ENCODE results near the gene IGSF23.
"Not testable (repeated sequence)": the region's sequence is repeated elsewhere in the genome, so short reads cannot be mapped to it uniquely, and the experiment has no call there.

Gene IGSF23

DNA sequence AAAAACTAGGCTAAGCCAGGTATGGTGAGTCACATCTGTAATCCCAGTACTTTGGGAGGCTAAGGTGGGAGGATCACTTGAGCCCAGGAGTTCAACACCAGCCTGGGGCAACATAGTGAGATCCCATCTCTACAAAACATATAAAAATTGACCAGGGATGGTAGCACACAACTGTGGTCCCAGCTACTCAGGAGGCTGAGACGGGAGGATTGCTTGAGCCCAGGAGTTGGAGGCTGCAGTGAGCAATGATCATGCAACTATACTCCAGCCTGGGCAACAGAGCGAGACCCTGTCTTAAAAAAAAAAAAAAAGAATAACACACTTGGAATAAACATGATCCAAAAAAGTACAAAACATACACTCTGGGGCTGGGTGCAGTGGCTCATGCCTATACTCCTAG lies 56.7 kb downstream of the IGSF23 start:
- not testable (repeated sequence) for DNase-seq

DNA sequence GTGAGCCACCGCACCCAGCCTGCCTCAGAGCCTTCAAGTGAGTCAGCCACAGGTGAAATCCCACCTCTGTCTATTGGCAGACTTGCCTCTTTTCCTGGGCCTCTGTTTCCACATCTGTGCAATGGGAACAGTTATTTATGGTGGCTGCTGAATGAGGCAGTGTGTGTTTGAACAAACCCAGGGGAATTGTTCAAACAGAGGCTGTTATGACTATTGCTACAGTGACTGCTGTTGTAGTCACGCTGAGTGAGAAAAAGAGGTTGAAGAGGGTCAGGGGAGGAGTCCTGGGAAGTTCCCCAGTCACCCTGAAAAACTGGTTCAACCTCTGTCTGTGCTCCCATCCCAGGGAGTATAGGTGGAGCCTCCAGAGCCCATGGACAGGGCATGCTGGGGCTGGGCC lies 58.0 kb downstream of the IGSF23 start, which contains the start of gene CEACAM19:
Gene CEACAM19 (plus strand): TSS at position 83 of the 400 bp plus-strand sequence. CDS start 450 bp downstream, outside the sequence.
- DNase-seq: peak; percentile 8

DNA sequence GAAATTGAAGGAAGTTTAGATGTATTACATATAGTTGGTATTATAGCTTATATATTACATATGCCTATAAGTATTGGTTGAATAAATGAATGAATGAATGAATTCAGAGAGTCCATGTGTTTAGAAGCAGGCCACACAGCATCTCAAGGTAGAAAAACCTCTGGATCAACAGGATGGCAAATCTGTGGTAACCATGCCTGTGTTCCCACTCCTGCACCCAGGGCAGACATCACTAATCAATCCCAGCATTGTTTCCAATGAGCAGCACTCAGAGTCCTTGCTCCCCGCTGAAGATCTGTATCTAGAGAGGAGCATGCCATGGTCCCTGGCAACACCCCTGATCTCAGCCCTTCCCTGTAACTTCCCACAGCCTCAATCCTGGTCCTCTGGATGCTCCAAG lies 58.9 kb downstream of the IGSF23 start:
- no peak for DNase-seq

DNA sequence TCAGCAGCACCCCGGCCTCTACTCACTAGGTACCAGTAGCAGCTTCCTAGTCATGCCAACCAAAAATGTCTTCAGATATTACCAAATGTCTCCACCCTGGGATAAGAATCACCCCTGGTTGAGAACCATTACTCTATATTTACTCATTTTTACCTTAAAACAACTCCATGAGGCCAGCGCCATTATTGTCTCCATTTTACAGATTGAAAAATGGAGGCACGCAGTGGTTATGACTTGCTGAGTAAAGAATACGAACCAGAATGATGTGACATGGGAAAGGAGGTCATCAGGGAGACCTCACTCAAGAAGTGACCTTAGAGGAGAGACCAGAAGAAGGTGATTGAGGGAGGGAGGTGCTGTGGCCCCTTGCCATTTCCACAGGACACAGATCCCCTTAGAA lies 60.1 kb downstream of the IGSF23 start:
- no peak for DNase-seq

- DNase-seq: no peak
Observed at GRCh38 chr19:44675521-44675920, 62.2 kb downstream of the IGSF23 start.

DNA sequence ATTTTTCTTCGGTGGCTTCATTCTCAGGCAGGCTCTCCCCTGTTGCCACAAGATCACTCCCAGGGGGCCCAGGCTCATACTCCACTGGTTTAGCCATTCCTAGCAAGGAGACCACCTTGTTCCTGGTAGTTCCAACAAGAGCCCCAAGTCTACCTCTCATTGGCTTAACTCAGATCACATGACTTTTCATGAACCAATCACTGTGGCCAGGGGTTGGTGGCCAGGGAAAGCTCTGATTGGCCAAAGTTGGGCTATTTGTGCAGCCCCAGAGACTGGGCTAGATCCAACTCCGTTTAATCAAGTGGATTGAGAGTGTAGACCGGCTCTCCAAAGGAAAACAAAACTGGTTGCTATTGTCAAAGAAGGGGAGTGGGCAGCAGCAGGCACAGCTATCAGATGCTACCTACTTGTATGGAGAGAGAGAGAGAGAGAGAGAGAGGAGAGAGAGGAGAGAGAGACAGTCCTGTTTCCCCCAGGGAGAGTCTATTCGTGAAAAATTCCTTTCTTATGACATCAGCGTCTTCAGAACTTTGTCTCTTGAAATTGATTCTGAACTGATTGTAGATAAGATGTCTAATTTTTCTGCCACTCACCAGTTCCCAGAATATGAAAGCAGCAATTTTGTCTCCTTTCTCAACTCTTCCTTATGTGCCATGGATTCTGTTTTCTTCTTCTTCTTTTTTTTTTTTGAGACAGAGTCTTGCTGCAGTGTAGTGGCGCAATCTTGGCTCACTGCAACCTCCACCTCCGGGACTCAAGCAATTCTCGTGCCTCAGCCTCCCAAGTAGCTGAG lies 63.9 kb downstream of the IGSF23 start:
- no peak for DNase-seq

DNA sequence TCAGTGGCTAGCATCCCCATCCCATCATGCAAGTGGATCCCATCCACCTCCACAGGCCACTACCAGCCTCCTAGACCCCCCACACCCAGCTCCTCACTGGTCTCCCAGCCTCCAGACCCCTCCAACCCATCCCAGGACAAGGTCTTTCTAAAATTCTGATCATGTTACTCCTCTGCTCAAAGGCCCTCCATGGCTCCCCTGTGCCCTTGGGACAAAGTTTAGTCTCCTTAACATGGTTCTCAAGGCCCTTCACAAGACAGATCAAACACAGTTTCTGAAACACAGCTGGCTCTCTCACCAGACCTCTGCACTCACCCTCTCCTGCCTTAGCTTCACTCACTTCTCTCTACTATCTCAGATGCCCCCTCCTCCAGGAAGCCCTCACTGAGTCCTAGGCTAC lies 67.2 kb downstream of the IGSF23 start:
- DNase-seq: no peak

- no peak for DNase-seq
Observed at GRCh38 chr19:44681992-44682790, 68.8 kb downstream of the IGSF23 start.

- no peak for DNase-seq
Observed at GRCh38 chr19:44682807-44683206, 69.4 kb downstream of the IGSF23 start.

DNA sequence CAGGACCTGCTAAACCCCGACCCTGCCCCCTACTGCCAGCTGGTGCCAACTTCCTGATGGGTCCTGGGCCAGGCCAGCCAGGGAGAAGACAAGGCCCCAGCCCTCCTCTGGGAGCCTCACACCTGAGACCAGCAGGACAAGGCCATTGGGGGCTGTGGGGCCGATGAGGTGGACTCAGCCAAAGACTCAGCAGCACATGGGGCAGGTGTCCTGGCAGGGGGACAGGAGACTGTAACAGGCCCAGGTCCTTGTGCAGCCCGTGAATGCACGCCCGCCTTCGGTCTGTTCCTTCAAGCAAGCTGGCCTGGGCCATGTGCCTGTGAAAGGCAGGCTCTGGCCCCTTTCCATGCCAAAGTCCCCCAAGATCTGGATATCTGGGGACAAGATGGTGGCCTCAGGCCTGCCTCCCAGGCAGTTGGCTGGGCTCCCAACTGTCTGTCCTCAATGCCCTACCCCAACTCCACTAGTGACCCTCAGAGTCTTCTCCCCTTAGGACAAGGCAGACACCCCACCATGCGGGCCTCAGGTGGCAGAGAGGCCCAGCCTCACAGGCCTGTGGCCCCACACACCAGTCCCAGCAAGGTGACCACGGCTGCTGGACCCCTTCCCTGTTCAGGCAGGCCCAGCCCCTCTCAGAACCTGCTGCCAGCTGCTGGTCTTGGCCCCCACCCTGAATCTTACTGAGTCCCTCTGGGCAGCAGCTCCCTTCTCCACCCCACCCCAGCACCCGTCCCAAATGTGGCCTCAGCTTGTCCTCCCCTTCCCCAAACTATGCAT lies 70.3 kb downstream of the IGSF23 start:
- DNase-seq: no peak

- DNase-seq: not testable (repeated sequence)
Observed at GRCh38 chr19:44684396-44684795, 71.0 kb downstream of the IGSF23 start.

DNA sequence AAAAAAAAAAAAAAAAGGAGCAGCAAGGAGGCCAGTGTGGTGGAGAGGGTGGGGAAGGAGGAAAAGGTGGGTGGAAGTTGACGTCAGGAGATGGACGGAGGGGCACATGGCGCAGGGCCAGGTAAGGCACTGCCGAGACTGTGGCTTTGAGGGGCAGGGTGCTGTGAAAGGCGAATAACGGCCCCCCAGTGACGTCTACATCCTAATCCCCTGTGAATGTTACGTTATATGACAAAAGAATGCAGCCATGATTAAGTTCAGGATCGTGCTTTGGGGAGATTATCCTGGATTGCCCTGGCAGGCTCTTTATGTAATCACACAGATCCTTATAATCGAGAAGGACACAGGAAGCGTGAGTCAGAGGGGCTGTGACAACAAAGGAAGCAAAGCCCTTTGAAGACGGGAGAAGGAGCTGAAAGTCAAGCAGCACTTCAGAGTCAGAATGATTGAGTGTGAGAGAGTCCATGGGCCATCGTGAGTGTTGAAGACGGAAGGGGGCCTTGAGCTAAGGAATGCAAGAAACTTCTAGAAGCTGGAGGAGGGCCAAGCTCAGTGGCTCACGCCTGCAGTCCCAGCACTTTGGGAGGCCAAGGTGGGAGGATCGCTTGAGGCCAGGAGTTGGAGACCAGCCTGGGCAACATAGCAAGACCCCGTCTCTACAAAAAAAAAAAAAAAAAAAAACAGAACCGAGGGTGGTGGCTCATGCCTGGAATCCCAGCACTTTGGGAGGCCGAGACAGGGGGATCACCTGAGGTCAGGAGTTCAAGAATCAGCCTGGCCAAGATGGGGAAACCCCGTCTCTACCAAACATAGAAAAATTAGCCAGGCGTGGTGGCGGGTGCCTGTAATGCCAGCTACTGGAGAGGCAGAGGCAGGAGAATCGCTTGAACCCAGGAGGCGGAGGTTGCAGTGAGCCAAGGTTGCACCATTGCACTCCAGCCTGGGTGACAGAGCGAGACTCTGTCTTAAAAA lies 71.8 kb downstream of the IGSF23 start:
- no peak for DNase-seq

DNA sequence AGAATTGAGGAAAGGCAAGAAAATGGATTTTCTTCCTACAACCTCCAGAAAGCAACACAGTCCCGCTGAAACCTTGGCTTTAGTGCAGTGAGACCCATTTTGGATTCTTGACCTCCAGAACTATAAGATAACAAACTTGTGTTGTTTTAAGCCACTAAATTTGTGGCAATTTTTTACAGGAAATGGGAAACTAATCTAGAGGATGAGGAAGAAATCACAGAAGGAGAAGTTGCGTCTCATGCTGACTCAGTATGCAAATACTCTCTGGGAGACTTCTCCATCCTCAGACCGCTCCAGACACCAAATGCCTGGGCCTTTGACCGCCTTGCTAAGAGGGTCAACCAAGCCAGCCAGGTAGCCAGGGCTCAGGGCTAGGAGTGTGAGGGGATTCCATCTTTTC lies 72.5 kb downstream of the IGSF23 start:
- no peak for DNase-seq

Data from NCI-H510A treated with DMSO at 0.1 percent for 48 hours (cell line).